Esophagus muscularis mucosa (tissue), 3 donors: Measurements from ENCODE around the gene SH3YL1.

Experiments
- EP300 ChIP-seq: sonication (generic); formaldehyde crosslinking; IDR thresholded peaks from one replicate; pipeline ENCODE4 v1.6.1; 2017; ENCODE audit warnings: antibody characterized with exemption
- POLR2AphosphoS5 ChIP-seq, 2 donors: sonication (generic); formaldehyde crosslinking; IDR thresholded peaks; one replicate each; pipeline ENCODE4 v1.6.1; 2017; ENCODE audit warnings: antibody characterized with exemption in 2 of 2

- no peak for TF ChIP-seq EP300
- no peak for TF ChIP-seq POLR2AphosphoS5 (IDR thresholded peaks at IDR 0.05)
Observed at GRCh38 chr2:282371-283263, 18.8 kb upstream of the SH3YL1 start.
